Transverse colon (tissue), 4 donors: ENCODE data around the gene NLRC5. TPM values are rescaled to one million over a fixed set of nuclear protein-coding genes. Genes with fewer than 3 reads are reported as not detected.

Experiments used
- DNase-seq: peaks from one replicate; pipeline ENCODE4 v3.0.0-alpha.2; 2019
- H3K27ac ChIP-seq, 4 donors: fragments of 200-600 bp; sonication (generic); 2 replicates each; pipeline ENCODE4 v1.5.1; 2016 to 2018; ENCODE audit warnings: inconsistent platforms in 4 of 4
- H3K27me3 ChIP-seq: fragments of 200-600 bp; sonication (generic); 2 replicates; pipeline ENCODE4 v1.5.1; 2017; ENCODE audit warnings: inconsistent platforms
- H3K36me3 ChIP-seq, 4 donors: fragments of 200-600 bp; sonication (generic); 2 replicates each; pipeline ENCODE4 v1.5.1; 2017 to 2019; ENCODE audit warnings: inconsistent platforms in 4 of 4
- H3K4me1 ChIP-seq, 4 donors: fragments of 200-600 bp; sonication (generic); 2 replicates each; pipeline ENCODE4 v1.5.1; 2017 to 2020; ENCODE audit warnings: inconsistent platforms in 4 of 4
- H3K4me3 ChIP-seq, 4 donors: fragments of 200-600 bp; sonication (generic); 1 replicate in 1 of 4; 2 replicates in 3 of 4; pipeline versions ENCODE4 v1.5.1 to v1.6.1; 2017 to 2019; ENCODE audit warnings: inconsistent platforms in 4 of 4
- H3K9me3 ChIP-seq, 2 donors: fragments of 200-600 bp; sonication (generic); 2 replicates each; pipeline ENCODE4 v1.5.1; 2017 to 2019; ENCODE audit warnings: inconsistent platforms in 2 of 2
- CTCF ChIP-seq, 5 experiments: fragments of 200-600 bp in 3 of 5; fragments of 450-650 bp in 2 of 5; sonication (generic) in 3 of 5; IDR thresholded peaks; 1 replicate in 2 of 5; 2 replicates in 3 of 5; pipeline ENCODE4 v1.5.1; 2016 to 2017; ENCODE audit warnings: antibody characterized with exemption in 5 of 5, inconsistent platforms in 3 of 5, mild to moderate bottlenecking in 2 of 5, moderate library complexity in 1 of 5
- EP300 ChIP-seq: sonication (generic); formaldehyde crosslinking; IDR thresholded peaks from one replicate; pipeline ENCODE4 v1.6.1; 2017; ENCODE audit warnings: antibody characterized with exemption, low read depth
- POLR2A ChIP-seq: fragments of 450-650 bp; IDR thresholded peaks from one replicate; pipeline ENCODE4 v1.6.1; 2016; ENCODE audit warnings: antibody characterized with exemption, mild to moderate bottlenecking, moderate library complexity
- POLR2AphosphoS5 ChIP-seq, 3 donors: sonication (generic); formaldehyde crosslinking; IDR thresholded peaks; one replicate each; pipeline ENCODE4 v1.6.1; 2016; ENCODE audit warnings: antibody characterized with exemption in 3 of 3
- WGBS, 2 donors: methylation state at CpG; one replicate each; pipeline ENCODE4 v1.1.5; 2018; ENCODE audit warnings: low coverage in 1 of 2; 5-methylcytosine and 5-hydroxymethylcytosine counted together
- in situ Hi-C, 4 donors: fragments of 200-750 bp; cut with MboI; loops; one replicate each; pipeline versions ENCODE4 v1.15.0 to v1.15.1; 2017; ENCODE audit warnings: low sequenced_read_pairs in 3 of 4, low pct_ligation_motif_present in 1 of 4, low pct_unique_long_range_greater_than_20kb in 1 of 4
- intact Hi-C: fragments of 100-400 bp; cut with DNase I; formaldehyde crosslinking; loops from one replicate; pipeline ENCODE4 v1.15.1; 2023; ENCODE audit warnings: low total_unique reads
- total RNA-seq, 4 donors: library from RNA; depleted of rRNA; stranded (reverse); fragments of >200 nt; gene quantifications; one replicate each; pipeline ENCODE4 v1.1.0, GENCODE V29; 2016

Gene NLRC5
- total RNA-seq, 4 donors from 2014 or later = 59.4 to 171 (median 73.6) TPM

GRCh38 chr16:56941856-56942331, 47.5 kb upstream of the NLRC5 start:
- H3K4me3 ChIP-seq = no peak overlapping the region
- H3K36me3 ChIP-seq = peaks cover 0 to 86% (median 42%) of the 10 kb centered on the region in 4 donors
- TF ChIP-seq CTCF (IDR thresholded peaks at IDR 0.05) (no peak), POLR2AphosphoS5 (IDR thresholded peaks at IDR 0.05) (peak in 1 of 3 donors; percentile 22)
- H3K27me3 ChIP-seq = no peaks in the 10 kb centered on the region
- no peaks in the 10 kb centered on the region for H3K9me3 ChIP-seq
- DNase-seq = no peak
- H3K27ac ChIP-seq = no peak overlapping the region
- peaks cover 0 to 18% (median 0%) of the 10 kb centered on the region in 4 donors for H3K4me1 ChIP-seq
- in situ Hi-C loops = no loop called here
- intact Hi-C loops = no loop called here
- whole genome bisulfite sequencing, 2 donors = 73 to 80% methylated on average over 8 to 9 of the region's 9 CpGs

GRCh38 chr16:56943761-56944375, 45.5 kb upstream of the NLRC5 start:
- Histone ChIP-seq H3K4me3 (no peak overlapping the region), H3K4me1 (peaks cover 0 to under 1% (median 0%) of the 10 kb centered on the region in 4 donors), H3K27me3 (no peaks in the 10 kb centered on the region), H3K9me3 (no peaks in the 10 kb centered on the region), H3K27ac (no peak overlapping the region), H3K36me3 (peaks cover 0 to 66% (median 32%) of the 10 kb centered on the region in 4 donors)
- intact Hi-C loops = no loop called here
- in situ Hi-C loops = no loop called here
- TF ChIP-seq EP300 (no peak), POLR2AphosphoS5 (IDR thresholded peaks at IDR 0.05) (no peak), POLR2A (no peak), CTCF (IDR thresholded peaks at IDR 0.05) (no peak)
- 85 to 88% methylated on average over 3 to 6 of the region's 6 CpGs for WGBS, 2 donors
- no peak for DNase-seq

- WGBS, 2 donors = 51% methylated on average over 2 of the region's 2 CpGs; no CpG with 5 or more reads in 1 of the 2 donors
- no peaks in the 10 kb centered on the region for H3K4me1 ChIP-seq
- H3K27ac ChIP-seq = peak overlapping the region in 1 of 4 donors; percentile 32
- no peak for DNase-seq
- no peak overlapping the region for H3K4me3 ChIP-seq
- intact Hi-C loops = no loop called here
- H3K36me3 ChIP-seq = peaks cover 0 to 53% (median 25%) of the 10 kb centered on the region in 4 donors
- no peaks in the 10 kb centered on the region for H3K27me3 ChIP-seq
- peak; percentile 29 for TF ChIP-seq POLR2A
- TF ChIP-seq POLR2AphosphoS5 (IDR thresholded peaks at IDR 0.05) = peak in 2 of 3 donors; percentile 8 to 11
- no peak for TF ChIP-seq EP300
- no peaks in the 10 kb centered on the region for H3K9me3 ChIP-seq
- in situ Hi-C loops = no loop called here
Observed at GRCh38 chr16:56944954-56945839, 44.2 kb upstream of the NLRC5 start.

GRCh38 chr16:56945847-56946527, 43.4 kb upstream of the NLRC5 start:
- no peaks in the 10 kb centered on the region for H3K9me3 ChIP-seq
- no peak overlapping the region for H3K27ac ChIP-seq
- H3K4me1 ChIP-seq = no peaks in the 10 kb centered on the region
- intact Hi-C loops (no loop called here), in situ Hi-C loops (no loop called here)
- H3K4me3 ChIP-seq = no peak overlapping the region
- H3K27me3 ChIP-seq = no peaks in the 10 kb centered on the region
- TF ChIP-seq POLR2A (no peak), POLR2AphosphoS5 (IDR thresholded peaks at IDR 0.05) (no peak), EP300 (no peak)
- DNase-seq = no peak
- WGBS, 2 donors = 78 to 82% methylated on average over 11 to 12 of the region's 12 CpGs
- H3K36me3 ChIP-seq = peaks cover 0 to 45% (median 21%) of the 10 kb centered on the region in 4 donors
